K562 (cell line): Measurements from ENCODE around the gene NPFFR1. TPM values are rescaled to one million over a fixed set of nuclear protein-coding genes. Genes with fewer than 3 reads are reported as not detected.

ENCODE experiments used
- ATAC-seq: fragments of 200-7000 bp; cut with Tn5 transposase; 3 replicates; pipeline ENCODE4 v1.9.1; 2020; ENCODE audit warnings: moderate library complexity
- BruUV-seq: library from RNA; stranded (reverse); fragments of 400-500 nt; replicated peaks from 2 replicates; lab custom pipeline; 2021; lab: Mats Ljungman, UMichigan
- CTCF ChIA-PET: fragments of 300-600 bp; formaldehyde crosslinking; extraction: SDS; loops from one replicate; lab custom pipeline; 2021; ENCODE audit warnings: low intra/inter-chr PET ratio; lab: Yijun Ruan, JAX
- POLR2A ChIA-PET: fragments of 300-600, 350-650 bp; sonication (Branson Sonifier 250); formaldehyde crosslinking; extraction: SDS; loops from one replicate; lab custom pipeline; 2021; ENCODE audit warnings: antibody characterized with exemption, inconsistent platforms; lab: Yijun Ruan, JAX
- DNase-seq, 4 experiments: peaks; one replicate each; pipeline versions ENCODE4 v3.0.0 to v3.0.0-alpha.2; 2011 to 2018; ENCODE audit warnings: low spot score in 3 of 4, mixed read lengths in 3 of 4; ENCODE audit errors: extremely low read depth in 1 of 4
- FAIRE-seq: peaks from 2 replicates; lab custom pipeline; 2011; peaks lifted over from hg19 to GRCh38; lab: Jason Lieb, UNC
- H2AFZ ChIP-seq: 2 replicates; pipeline ENCODE4 v1.6.0; 2011; ENCODE audit warnings: low read depth, low read length, control low read depth, inconsistent platforms
- H3K27ac ChIP-seq: fragments of 200-600 bp; 3 replicates; pipeline ENCODE4 v1.8.0; 2011; ENCODE audit warnings: low read depth, mild to moderate bottlenecking, control low read depth, inconsistent platforms, low read length, moderate library complexity, mixed read lengths; ENCODE audit errors: extremely low read depth
- H3K27me3 ChIP-seq, 2 experiments: fragments of 300-600 bp in 1 of 2; 2 replicates in 1 of 2; 3 replicates in 1 of 2; pipeline versions ENCODE4 v1.6.0 to v1.8.0; 2011; ENCODE audit warnings: inconsistent platforms in 2 of 2, low read length in 2 of 2, mild to moderate bottlenecking in 1 of 2, mixed read lengths in 1 of 2, moderate library complexity in 1 of 2; ENCODE audit not compliant: control insufficient read depth in 2 of 2, insufficient read depth in 2 of 2
- H3K36me3 ChIP-seq: fragments of 300-600 bp; 3 replicates; pipeline ENCODE4 v1.8.0; 2011; ENCODE audit warnings: mild to moderate bottlenecking, low read length, inconsistent platforms; ENCODE audit not compliant: control insufficient read depth, insufficient read depth
- H3K4me1 ChIP-seq, 2 experiments: fragments of 200-600 bp in 1 of 2; replicated peaks in 1 of 2; 2 replicates in 1 of 2; 3 replicates in 1 of 2; pipeline versions ENCODE4 v1.5.1 to v1.8.0; 2011; ENCODE audit warnings: inconsistent platforms in 2 of 2, low read length in 2 of 2, mild to moderate bottlenecking in 1 of 2, mixed read lengths in 1 of 2, moderate library complexity in 1 of 2; ENCODE audit not compliant: control insufficient read depth in 2 of 2, insufficient read depth in 2 of 2
- H3K4me2 ChIP-seq: 2 replicates; pipeline ENCODE4 v1.6.1; 2011; ENCODE audit warnings: low read length, control low read depth, inconsistent platforms, mixed read lengths; ENCODE audit not compliant: insufficient read depth
- H3K4me3 ChIP-seq: fragments of 200-600 bp; sonication (generic), shearing (Covaris generic); 2 replicates; pipeline ENCODE4 v1.5.1; 2016; ENCODE audit warnings: control low read depth, inconsistent platforms
- H3K79me2 ChIP-seq: fragments of 200-600 bp; 3 replicates; pipeline ENCODE4 v1.8.0; 2011; ENCODE audit warnings: low read length, inconsistent platforms; ENCODE audit not compliant: control insufficient read depth, insufficient read depth
- H3K9ac ChIP-seq, 2 experiments: 2 replicates each; pipeline versions ENCODE4 v1.6.0 to v1.6.1; 2011; ENCODE audit warnings: low read depth in 2 of 2, low read length in 2 of 2, control low read depth in 1 of 2, inconsistent platforms in 1 of 2, mild to moderate bottlenecking in 1 of 2, mixed read lengths in 1 of 2; ENCODE audit not compliant: insufficient read depth in 1 of 2
- H3K9me1 ChIP-seq: one replicate; pipeline ENCODE4 v1.6.0; 2011; ENCODE audit warnings: inconsistent platforms, mild to moderate bottlenecking, low read length, moderate library complexity; ENCODE audit not compliant: control insufficient read depth, insufficient read depth
- H3K9me3 ChIP-seq: replicated peaks from 2 replicates; pipeline ENCODE4 v1.5.1; 2011; ENCODE audit warnings: low read depth, low read length, inconsistent platforms; ENCODE audit not compliant: control insufficient read depth, insufficient read depth
- H4K20me1 ChIP-seq: replicated peaks from 2 replicates; pipeline ENCODE4 v1.6.1; 2011; ENCODE audit warnings: low read length, inconsistent platforms, mixed read lengths; ENCODE audit not compliant: control insufficient read depth, insufficient read depth
- IFI16 ChIP-seq: fragments of 250-450 bp; sonication (Bioruptor Pico); IDR thresholded peaks from 2 replicates; pipeline ENCODE4 v2.1.2; 2022; ENCODE audit warnings: mild to moderate bottlenecking, inconsistent platforms
- PTBP1 ChIP-seq: fragments of 200-400 bp; formaldehyde crosslinking; IDR thresholded peaks from 2 replicates; pipeline ENCODE4 v1.6.1; 2017; ENCODE audit warnings: low read depth, low read length
- WHSC1 ChIP-seq: IDR thresholded peaks from one replicate; pipeline ENCODE4 v1.6.1; 2012; ENCODE audit warnings: low read length, control low read depth, inconsistent platforms
- XRCC4 ChIP-seq: IDR thresholded peaks from one replicate; pipeline ENCODE4 v1.6.1; 2011; ENCODE audit not compliant: insufficient read depth, insufficient read length; ENCODE audit errors: extremely low read depth
- WGBS: fragments of 100-300 bp; shearing (Covaris generic); methylation state at CpG from one replicate; pipeline ENCODE4 v1.1.6; 2016; ENCODE audit warnings: low coverage, mixed read lengths; ENCODE audit not compliant: insufficient coverage; ENCODE audit errors: missing lambda C conversion rate; 5-methylcytosine and 5-hydroxymethylcytosine counted together
- in situ Hi-C: fragments of 300-500 bp; cut with MboI; formaldehyde crosslinking; loops from 4 replicates; pipeline ENCODE4 v1.15.0; 2018; ENCODE audit warnings: inconsistent platforms, mixed read lengths
- intact Hi-C: fragments of 100-400 bp; cut with micrococcal nuclease; formaldehyde crosslinking; loops from 2 replicates; pipeline ENCODE4 v1.14.2; 2022
- polyA plus RNA-seq, 8 experiments: library from polyadenylated mRNA; depleted of rRNA in 4 of 8; stranded (reverse) in 5 of 8; unstranded in 3 of 8; fragments of >200 nt; fragmentation: Nextera tagmentation in 2 of 8; fragmentation: Illumina TruSeq in 1 of 8; extraction: Ambion mirVana in 2 of 8; extraction: Trizol in 1 of 8; gene quantifications; 2 replicates each; pipeline versions ENCODE4 v1.2.1 to v1.2.3, GENCODE V29; 2011 to 2014; ENCODE audit warnings: inconsistent platforms in 1 of 8, missing spikeins in 1 of 8
- total RNA-seq, 7 experiments: library from RNA; depleted of rRNA in 6 of 7; stranded (reverse); fragments of >200 nt in 6 of 7; fragmentation: Illumina TruSeq in 2 of 7; extraction: Trizol in 2 of 7; gene quantifications; 2 replicates each; pipeline versions ENCODE4 v1.2.1 to v1.2.3, GENCODE V29; 2011 to 2021; ENCODE audit warnings: low replicate concordance in 1 of 7
- TF ChIP-seq, protein P1 (sequence below): sonication (generic); formaldehyde crosslinking; IDR thresholded peaks from 2 replicates; pipeline ENCODE4 v1.8.0; 2023; ENCODE audit warnings: mild to moderate bottlenecking, missing genetic modification reagents
- TF ChIP-seq, protein P2 (sequence below): sonication (generic); formaldehyde crosslinking; IDR thresholded peaks from 2 replicates; pipeline ENCODE4 v1.8.1; 2022; ENCODE audit warnings: missing genetic modification reagents
- TF ChIP-seq, protein P3 (sequence below): fragments of 450-650 bp; formaldehyde crosslinking; IDR thresholded peaks from 2 replicates; pipeline ENCODE4 v1.4.0; 2022; ENCODE audit warnings: missing genetic modification characterization
- TF ChIP-seq, protein P4 (sequence below): sonication (generic); formaldehyde crosslinking; IDR thresholded peaks from 2 replicates; pipeline ENCODE4 v1.8.1; 2023; ENCODE audit warnings: mild to moderate bottlenecking, missing genetic modification reagents
- TF ChIP-seq, protein P5 (sequence below): fragments of 250-450 bp; sonication (Bioruptor Pico); IDR thresholded peaks from 2 replicates; pipeline ENCODE4 v1.5.0; 2020; ENCODE audit warnings: mild to moderate bottlenecking

The NPFFR1 gene
- total and polyA plus RNA-seq, 9 of the 15 experiments (the other 6 are each of a cell fraction or from before 2014, with no cell fraction given) = under 0.01 TPM; not detected in 8

DNA sequence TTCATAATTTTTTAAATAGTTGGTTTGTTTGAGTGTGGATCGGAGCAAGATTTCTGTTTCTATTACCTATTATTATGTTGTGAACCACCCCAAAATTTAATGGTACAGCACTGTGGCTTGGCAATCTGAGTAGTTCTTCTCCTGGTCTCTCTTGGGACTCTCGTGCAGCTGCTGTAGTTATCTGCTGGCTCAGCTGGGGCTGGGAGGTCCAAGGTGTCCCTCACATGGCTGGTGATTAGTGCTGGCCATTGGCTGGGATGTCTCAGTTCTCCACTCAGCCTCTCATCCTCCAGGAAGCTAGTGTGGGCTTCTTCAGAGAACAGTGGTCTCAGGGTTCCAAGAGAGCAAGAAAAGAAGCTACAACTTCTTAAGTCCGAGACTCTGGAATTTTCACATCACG lies 15.4 kb downstream of the NPFFR1 start:
- peaks cover 20 to 57% of the 10 kb centered on the region in 2 experiments for H3K27me3 ChIP-seq
- DNase-seq (no peak), FAIRE-seq (no peak), ATAC-seq (no peak)
- intact Hi-C loops (loop anchor here (5.0 kb wide), 1 partner anchor 79 kb away; no protein-coding TSS in a partner anchor), in situ Hi-C loops (no loop called here)
- 7% methylated on average over 4 of the region's 4 CpGs for WGBS
- H3K27ac ChIP-seq = no peak overlapping the region
- H3K36me3 ChIP-seq = no peaks in the 10 kb centered on the region
- H3K9ac ChIP-seq = no peak overlapping the region
- H3K4me3 ChIP-seq = no peak overlapping the region
- no peaks in the 10 kb centered on the region for H3K9me1 ChIP-seq
- no peaks in the 10 kb centered on the region for H3K79me2 ChIP-seq
- BruUV-seq = no TSS peak
- POLR2A ChIA-PET = interaction anchor here (0.6 kb wide), 1 partner anchor 93 kb away, joined by 3 read pairs; no protein-coding TSS in a partner anchor
- CTCF ChIA-PET = interaction anchor here (0.7 kb wide), 1 partner anchor 97 kb away, joined by 3 read pairs; no protein-coding TSS in a partner anchor
- H3K4me2 ChIP-seq = no peak overlapping the region
- H3K4me1 ChIP-seq = peaks cover 0 to 5% of the 10 kb centered on the region in 2 experiments; a peak in 2 of 5 replicates
- H4K20me1 ChIP-seq = peaks cover 8% of the 10 kb centered on the region; the same call in 1 of the 2 replicates
- no peaks in the 10 kb centered on the region for H3K9me3 ChIP-seq
- no peak overlapping the region for H2AFZ ChIP-seq
- no peak for TF ChIP-seq WHSC1
- TF ChIP-seq, protein P1, sequence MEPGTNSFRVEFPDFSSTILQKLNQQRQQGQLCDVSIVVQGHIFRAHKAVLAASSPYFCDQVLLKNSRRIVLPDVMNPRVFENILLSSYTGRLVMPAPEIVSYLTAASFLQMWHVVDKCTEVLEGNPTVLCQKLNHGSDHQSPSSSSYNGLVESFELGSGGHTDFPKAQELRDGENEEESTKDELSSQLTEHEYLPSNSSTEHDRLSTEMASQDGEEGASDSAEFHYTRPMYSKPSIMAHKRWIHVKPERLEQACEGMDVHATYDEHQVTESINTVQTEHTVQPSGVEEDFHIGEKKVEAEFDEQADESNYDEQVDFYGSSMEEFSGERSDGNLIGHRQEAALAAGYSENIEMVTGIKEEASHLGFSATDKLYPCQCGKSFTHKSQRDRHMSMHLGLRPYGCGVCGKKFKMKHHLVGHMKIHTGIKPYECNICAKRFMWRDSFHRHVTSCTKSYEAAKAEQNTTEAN (CRISPR knock-in tag) = no peak
- TF ChIP-seq PTBP1 = no peak
- TF ChIP-seq, protein P2, sequence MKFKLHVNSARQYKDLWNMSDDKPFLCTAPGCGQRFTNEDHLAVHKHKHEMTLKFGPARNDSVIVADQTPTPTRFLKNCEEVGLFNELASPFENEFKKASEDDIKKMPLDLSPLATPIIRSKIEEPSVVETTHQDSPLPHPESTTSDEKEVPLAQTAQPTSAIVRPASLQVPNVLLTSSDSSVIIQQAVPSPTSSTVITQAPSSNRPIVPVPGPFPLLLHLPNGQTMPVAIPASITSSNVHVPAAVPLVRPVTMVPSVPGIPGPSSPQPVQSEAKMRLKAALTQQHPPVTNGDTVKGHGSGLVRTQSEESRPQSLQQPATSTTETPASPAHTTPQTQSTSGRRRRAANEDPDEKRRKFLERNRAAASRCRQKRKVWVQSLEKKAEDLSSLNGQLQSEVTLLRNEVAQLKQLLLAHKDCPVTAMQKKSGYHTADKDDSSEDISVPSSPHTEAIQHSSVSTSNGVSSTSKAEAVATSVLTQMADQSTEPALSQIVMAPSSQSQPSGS = no peak
- TF ChIP-seq, protein P3, sequence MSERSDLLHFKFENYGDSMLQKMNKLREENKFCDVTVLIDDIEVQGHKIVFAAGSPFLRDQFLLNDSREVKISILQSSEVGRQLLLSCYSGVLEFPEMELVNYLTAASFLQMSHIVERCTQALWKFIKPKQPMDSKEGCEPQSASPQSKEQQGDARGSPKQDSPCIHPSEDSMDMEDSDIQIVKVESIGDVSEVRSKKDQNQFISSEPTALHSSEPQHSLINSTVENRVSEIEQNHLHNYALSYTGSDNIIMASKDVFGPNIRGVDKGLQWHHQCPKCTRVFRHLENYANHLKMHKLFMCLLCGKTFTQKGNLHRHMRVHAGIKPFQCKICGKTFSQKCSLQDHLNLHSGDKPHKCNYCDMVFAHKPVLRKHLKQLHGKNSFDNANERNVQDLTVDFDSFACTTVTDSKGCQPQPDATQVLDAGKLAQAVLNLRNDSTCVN (CRISPR knock-in tag) = no peak
- TF ChIP-seq, protein P4, sequence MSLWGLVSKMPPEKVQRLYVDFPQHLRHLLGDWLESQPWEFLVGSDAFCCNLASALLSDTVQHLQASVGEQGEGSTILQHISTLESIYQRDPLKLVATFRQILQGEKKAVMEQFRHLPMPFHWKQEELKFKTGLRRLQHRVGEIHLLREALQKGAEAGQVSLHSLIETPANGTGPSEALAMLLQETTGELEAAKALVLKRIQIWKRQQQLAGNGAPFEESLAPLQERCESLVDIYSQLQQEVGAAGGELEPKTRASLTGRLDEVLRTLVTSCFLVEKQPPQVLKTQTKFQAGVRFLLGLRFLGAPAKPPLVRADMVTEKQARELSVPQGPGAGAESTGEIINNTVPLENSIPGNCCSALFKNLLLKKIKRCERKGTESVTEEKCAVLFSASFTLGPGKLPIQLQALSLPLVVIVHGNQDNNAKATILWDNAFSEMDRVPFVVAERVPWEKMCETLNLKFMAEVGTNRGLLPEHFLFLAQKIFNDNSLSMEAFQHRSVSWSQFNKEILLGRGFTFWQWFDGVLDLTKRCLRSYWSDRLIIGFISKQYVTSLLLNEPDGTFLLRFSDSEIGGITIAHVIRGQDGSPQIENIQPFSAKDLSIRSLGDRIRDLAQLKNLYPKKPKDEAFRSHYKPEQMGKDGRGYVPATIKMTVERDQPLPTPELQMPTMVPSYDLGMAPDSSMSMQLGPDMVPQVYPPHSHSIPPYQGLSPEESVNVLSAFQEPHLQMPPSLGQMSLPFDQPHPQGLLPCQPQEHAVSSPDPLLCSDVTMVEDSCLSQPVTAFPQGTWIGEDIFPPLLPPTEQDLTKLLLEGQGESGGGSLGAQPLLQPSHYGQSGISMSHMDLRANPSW = no peak
- TF ChIP-seq, protein P5, sequence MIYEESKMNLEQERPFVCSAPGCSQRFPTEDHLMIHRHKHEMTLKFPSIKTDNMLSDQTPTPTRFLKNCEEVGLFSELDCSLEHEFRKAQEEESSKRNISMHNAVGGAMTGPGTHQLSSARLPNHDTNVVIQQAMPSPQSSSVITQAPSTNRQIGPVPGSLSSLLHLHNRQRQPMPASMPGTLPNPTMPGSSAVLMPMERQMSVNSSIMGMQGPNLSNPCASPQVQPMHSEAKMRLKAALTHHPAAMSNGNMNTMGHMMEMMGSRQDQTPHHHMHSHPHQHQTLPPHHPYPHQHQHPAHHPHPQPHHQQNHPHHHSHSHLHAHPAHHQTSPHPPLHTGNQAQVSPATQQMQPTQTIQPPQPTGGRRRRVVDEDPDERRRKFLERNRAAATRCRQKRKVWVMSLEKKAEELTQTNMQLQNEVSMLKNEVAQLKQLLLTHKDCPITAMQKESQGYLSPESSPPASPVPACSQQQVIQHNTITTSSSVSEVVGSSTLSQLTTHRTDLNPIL (CRISPR knock-in tag) = no peak
- no peak for TF ChIP-seq XRCC4
- no peak for TF ChIP-seq IFI16 (CRISPR knock-in tag)
